GM21529 (cell line): ENCODE measurements around the gene IL11RA.
"Not testable (repeated sequence)": the region's sequence is repeated elsewhere in the genome, so short reads cannot be mapped to it uniquely, and the experiment has no call there.

Source experiments
- ATAC-seq: cut with Tn5 transposase; IDR thresholded peaks from one replicate; pipeline ENCODE4 v1.9.1; 2021; ENCODE audit not compliant: unreplicated experiment

Gene IL11RA

GRCh38 chr9:34628656-34629490 is 23.1 kb upstream of the IL11RA start, which contains the start of gene ARID3C:
Gene ARID3C (minus strand): TSS chr9:34629066. CDS start chr9:34628014, 1,052 bp downstream.
- peak; percentile 60 for ATAC-seq

GRCh38 chr9:34629491-34629808 is 22.5 kb upstream of the IL11RA start:
- no peak for ATAC-seq

GRCh38 chr9:34630402-34631154 is 21.4 kb upstream of the IL11RA start:
- no peak for ATAC-seq

- ATAC-seq = no peak
Measured at GRCh38 chr9:34633166-34633565, 18.8 kb upstream of the IL11RA start.

GRCh38 chr9:34633851-34634550 is 18.0 kb upstream of the IL11RA start:
- peak; percentile 40 for ATAC-seq

GRCh38 chr9:34634551-34635248 is 17.3 kb upstream of the IL11RA start:
- no peak for ATAC-seq

GRCh38 chr9:34635556-34635955 is 16.4 kb upstream of the IL11RA start:
- no peak for ATAC-seq

GRCh38 chr9:34636791-34637355 is 15.1 kb upstream of the IL11RA start:
- ATAC-seq = peak; percentile 20

GRCh38 chr9:34637356-34638137 is 14.4 kb upstream of the IL11RA start, which contains the start of gene SIGMAR1:
Gene SIGMAR1 (minus strand): TSS chr9:34637787. CDS start chr9:34637697, 90 bp downstream.
- ATAC-seq = peak; percentile 82

- ATAC-seq = no peak
Measured at GRCh38 chr9:34638138-34638445, 13.9 kb upstream of the IL11RA start.

- not testable (repeated sequence) for ATAC-seq
Measured at GRCh38 chr9:34639322-34639721, 12.7 kb upstream of the IL11RA start.

GRCh38 chr9:34642679-34643078 is 9.3 kb upstream of the IL11RA start:
- ATAC-seq = no peak

- no peak for ATAC-seq
Measured at GRCh38 chr9:34644766-34645314, 7.1 kb upstream of the IL11RA start.

GRCh38 chr9:34646211-34647083 is 5.5 kb upstream of the IL11RA start, which contains the start of gene GALT:
Gene GALT (plus strand): TSS chr9:34646675. CDS start chr9:34646705, 30 bp downstream.
- peak; percentile 82 for ATAC-seq

- peak; percentile 16 for ATAC-seq
Measured at GRCh38 chr9:34647084-34647403, 4.9 kb upstream of the IL11RA start.

GRCh38 chr9:34647651-34648050 is 4.3 kb upstream of the IL11RA start:
- ATAC-seq = no peak

- no peak for ATAC-seq
Measured at GRCh38 chr9:34648673-34649072, 3.3 kb upstream of the IL11RA start.

- no peak for ATAC-seq
Measured at GRCh38 chr9:34650816-34651215, 1.2 kb upstream of the IL11RA start.

- no peak for ATAC-seq
Measured at GRCh38 chr9:34651321-34651720, 664 bp upstream of the IL11RA start.
